ENCODE data around the gene CACNA1D.

The CACNA1D gene

GRCh38 chr3:53764026-53764775, 269.8 kb downstream of the CACNA1D start:
- DNase-seq, result no peak

- DNase-seq, result no peak
These were observed 271.3 kb downstream of the CACNA1D start for GRCh38 chr3:53765753-53766152.

GRCh38 chr3:53766706-53767105, 272.3 kb downstream of the CACNA1D start:
- DNase-seq, result no peak

- DNase-seq, result no peak
These were observed 274.4 kb downstream of the CACNA1D start for GRCh38 chr3:53768478-53769459.

- DNase-seq, result no peak
These were observed 278.2 kb downstream of the CACNA1D start for GRCh38 chr3:53772562-53772961.

- DNase-seq, result peak; percentile 25
These were observed 278.6 kb downstream of the CACNA1D start for GRCh38 chr3:53773021-53773436.

GRCh38 chr3:53773611-53774368, 279.4 kb downstream of the CACNA1D start:
- peak; percentile 78 for DNase-seq

- DNase-seq, result no peak
These were observed 280.0 kb downstream of the CACNA1D start for GRCh38 chr3:53774414-53774813.

- DNase-seq, result no peak
These were observed 280.6 kb downstream of the CACNA1D start for GRCh38 chr3:53775018-53775417.

- no peak for DNase-seq
These were observed 281.4 kb downstream of the CACNA1D start for GRCh38 chr3:53775834-53776251.

- DNase-seq, result no peak
These were observed 282.2 kb downstream of the CACNA1D start for GRCh38 chr3:53776494-53777101.

GRCh38 chr3:53777468-53777867, 283.1 kb downstream of the CACNA1D start:
- no peak for DNase-seq

- no peak for DNase-seq
These were observed 283.7 kb downstream of the CACNA1D start for GRCh38 chr3:53778153-53778552.

GRCh38 chr3:53780171-53780570, 285.8 kb downstream of the CACNA1D start:
- no peak for DNase-seq

GRCh38 chr3:53780806-53781205, 286.4 kb downstream of the CACNA1D start:
- DNase-seq, result no peak

- no peak for DNase-seq
These were observed 292.6 kb downstream of the CACNA1D start for GRCh38 chr3:53787016-53787415.

- DNase-seq, result no peak
These were observed 293.6 kb downstream of the CACNA1D start for GRCh38 chr3:53788038-53788437.

- no peak for DNase-seq
These were observed 295.0 kb downstream of the CACNA1D start for GRCh38 chr3:53789459-53789858.

- no peak for DNase-seq
These were observed 296.1 kb downstream of the CACNA1D start for GRCh38 chr3:53790470-53790869.

GRCh38 chr3:53791317-53791716, 296.9 kb downstream of the CACNA1D start:
- DNase-seq, result no peak

GRCh38 chr3:53792866-53793265, 298.5 kb downstream of the CACNA1D start:
- DNase-seq, result no peak

GRCh38 chr3:53794597-53794996, 300.2 kb downstream of the CACNA1D start:
- DNase-seq, result peak; percentile 7

GRCh38 chr3:53795176-53795575, 300.8 kb downstream of the CACNA1D start:
- DNase-seq, result no peak
